GM12878 (cell line): ENCODE results near the gene INF2. TPM values are rescaled to one million over a fixed set of nuclear protein-coding genes. Genes with fewer than 3 reads are reported as not detected.

Experiments
- ATAC-seq: fragments of 200-7000 bp; cut with Tn5 transposase; 3 replicates; pipeline ENCODE4 v1.9.1; 2020; ENCODE audit warnings: mild to moderate bottlenecking, moderate library complexity
- BruUV-seq: library from RNA; stranded (reverse); fragments of 400-500 nt; replicated peaks from 2 replicates; lab custom pipeline; 2021; lab: Mats Ljungman, UMichigan
- CTCF ChIA-PET: fragments of 300-600 bp; sonication (Branson Sonifier 250); formaldehyde crosslinking; extraction: SDS; loops from one replicate; lab custom pipeline; 2021; ENCODE audit warnings: inconsistent platforms; lab: Yijun Ruan, JAX
- POLR2A ChIA-PET: fragments of 350-600 bp; formaldehyde crosslinking; extraction: SDS; loops from one replicate; lab custom pipeline; 2021; ENCODE audit warnings: inconsistent platforms; lab: Charles Lee
- RAD21 ChIA-PET: fragments of 300-600 bp; sonication (Branson Sonifier 250); formaldehyde crosslinking; loops from one replicate; lab custom pipeline; 2023; ENCODE audit warnings: antibody characterized with exemption; ENCODE audit not compliant: unreplicated experiment; lab: Charles Lee
- SMC1A ChIA-PET: fragments of 300-600 bp; sonication (Branson Sonifier 250); formaldehyde crosslinking; loops from one replicate; lab custom pipeline; 2023; ENCODE audit not compliant: unreplicated experiment, uncharacterized antibody; lab: Charles Lee
- DNase-seq: peaks from one replicate; pipeline ENCODE4 v3.0.0-alpha.2; 2011; ENCODE audit warnings: low read depth, low spot score
- FAIRE-seq: peaks from 3 replicates; lab custom pipeline; 2011; peaks lifted over from hg19 to GRCh38; lab: Jason Lieb, UNC
- H2AFZ ChIP-seq: 2 replicates; pipeline ENCODE4 v1.6.0; 2011; ENCODE audit warnings: low read depth, low read length, control low read depth; ENCODE audit not compliant: control insufficient read depth
- H3K27ac ChIP-seq: 2 replicates; pipeline ENCODE4 v1.5.1; 2011; ENCODE audit warnings: control low read depth; ENCODE audit not compliant: control insufficient read depth, insufficient read depth
- H3K27me3 ChIP-seq, 2 experiments: replicated peaks in 1 of 2; 2 replicates each; pipeline versions ENCODE4 v1.6.0 to v1.6.1; 2011; ENCODE audit warnings: low read length in 1 of 2; ENCODE audit not compliant: control insufficient read depth in 2 of 2, insufficient read depth in 2 of 2
- H3K36me3 ChIP-seq, 2 experiments: 2 replicates each; pipeline ENCODE4 v1.5.1; 2011; ENCODE audit warnings: low read length in 1 of 2; ENCODE audit not compliant: control insufficient read depth in 2 of 2, insufficient read depth in 2 of 2
- H3K4me1 ChIP-seq: 2 replicates; pipeline ENCODE4 v1.6.1; 2011; ENCODE audit warnings: mild to moderate bottlenecking, low read length, moderate library complexity, mixed read lengths; ENCODE audit not compliant: control insufficient read depth, insufficient read depth
- H3K4me2 ChIP-seq: 2 replicates; pipeline ENCODE4 v1.6.0; 2011; ENCODE audit warnings: control low read depth; ENCODE audit not compliant: control insufficient read depth, insufficient read depth
- H3K4me3 ChIP-seq: fragments of 200-600 bp; sonication (generic); 2 replicates; pipeline ENCODE4 v1.5.1; 2016
- H3K79me2 ChIP-seq: 2 replicates; pipeline ENCODE4 v1.6.0; 2011; ENCODE audit warnings: low read length; ENCODE audit not compliant: control insufficient read depth, insufficient read depth
- H3K9ac ChIP-seq: 2 replicates; pipeline ENCODE4 v1.8.0; 2011; ENCODE audit warnings: low read length, control low read depth, mixed read lengths; ENCODE audit not compliant: control insufficient read depth, insufficient read depth
- H3K9me3 ChIP-seq: replicated peaks from 3 replicates; pipeline ENCODE4 v1.5.1; 2011; ENCODE audit warnings: mild to moderate bottlenecking, low read length; ENCODE audit not compliant: control insufficient read depth, insufficient read depth
- H4K20me1 ChIP-seq: 2 replicates; pipeline ENCODE4 v1.6.0; 2011; ENCODE audit not compliant: control insufficient read depth, insufficient read depth
- BHLHE40 ChIP-seq, 2 experiments: fragments of 450-650 bp in 1 of 2; IDR thresholded peaks; 2 replicates each; pipeline ENCODE4 v1.6.1; 2011 to 2017; ENCODE audit warnings: low read depth in 2 of 2, borderline replicate concordance in 1 of 2, improper control_type of control experiment in 1 of 2, low read length in 1 of 2, mild to moderate bottlenecking in 1 of 2
- CEBPB ChIP-seq, 2 experiments: fragments of 150-350 bp in 1 of 2; IDR thresholded peaks; 2 replicates each; pipeline ENCODE4 v1.6.1; 2012 to 2014; ENCODE audit warnings: low read depth in 2 of 2, low read length in 2 of 2, borderline replicate concordance in 1 of 2, inconsistent platforms in 1 of 2
- E2F8 ChIP-seq: fragments of 450-650 bp; IDR thresholded peaks from 2 replicates; pipeline ENCODE4 v1.6.1; 2018; ENCODE audit warnings: mild to moderate bottlenecking, low read depth, moderate library complexity; ENCODE audit not compliant: partially characterized antibody
- FOXM1 ChIP-seq: IDR thresholded peaks from 2 replicates; pipeline ENCODE4 v1.6.1; 2012; ENCODE audit warnings: low read depth, mild to moderate bottlenecking, inconsistent platforms, low read length, moderate library complexity
- GATAD2B ChIP-seq: fragments of 450-650 bp; conservative IDR thresholded peaks from 2 replicates; pipeline ENCODE4 v1.6.1; 2017; ENCODE audit warnings: low read depth, mild to moderate bottlenecking, moderate library complexity
- HDGF ChIP-seq: fragments of 450-650 bp; IDR thresholded peaks from 2 replicates; pipeline ENCODE4 v1.6.1; 2016; ENCODE audit warnings: antibody characterized with exemption
- PBX3 ChIP-seq: IDR thresholded peaks from 2 replicates; pipeline ENCODE4 v1.6.1; 2011; ENCODE audit warnings: mild to moderate bottlenecking, low read depth, low read length, moderate library complexity; ENCODE audit not compliant: insufficient replicate concordance
- RCOR1 ChIP-seq: conservative IDR thresholded peaks from 2 replicates; pipeline ENCODE4 v1.6.1; 2012; ENCODE audit warnings: low read depth, low read length, improper control_type of control experiment
- TAF1 ChIP-seq: IDR thresholded peaks from 2 replicates; pipeline ENCODE4 v1.6.1; 2011; ENCODE audit warnings: mild to moderate bottlenecking, low read depth, low read length, borderline replicate concordance
- WGBS: methylation state at CpG from one replicate; pipeline ENCODE4 v1.1.6; 2016; ENCODE audit warnings: low lambda C conversion rate; ENCODE audit not compliant: insufficient replicate concordance, insufficient coverage; ENCODE audit errors: missing lambda C conversion rate; 5-methylcytosine and 5-hydroxymethylcytosine counted together
- in situ Hi-C: fragments of 300-500 bp; cut with MboI; formaldehyde crosslinking; loops from 9 replicates; pipeline ENCODE4 v1.14.3; 2018; ENCODE audit warnings: mixed read lengths
- intact Hi-C: fragments of 100-400 bp; cut with micrococcal nuclease; formaldehyde crosslinking; loops from one replicate; pipeline ENCODE4 v1.14.2; 2022; ENCODE audit not compliant: unreplicated experiment
- polyA plus RNA-seq, 11 experiments: library from polyadenylated mRNA; depleted of rRNA in 4 of 11; unstranded in 6 of 11; stranded (reverse) in 5 of 11; fragments of >200 nt; fragmentation: Nextera tagmentation in 4 of 11; fragmentation: Illumina TruSeq in 1 of 11; extraction: Ambion mirVana in 4 of 11; extraction: Trizol in 1 of 11; gene quantifications; 1 replicate in 1 of 11; 2 replicates in 10 of 11; pipeline versions ENCODE4 v1.2.1 to v1.2.3, GENCODE V29; 2011 to 2016; ENCODE audit warnings: inconsistent platforms in 2 of 11, missing spikeins in 2 of 11, low read depth in 1 of 11
- total RNA-seq, 4 experiments: library from RNA; depleted of rRNA in 3 of 4; stranded (reverse); fragments of >200 nt in 3 of 4; fragmentation: Illumina TruSeq in 1 of 4; extraction: Trizol in 1 of 4; gene quantifications; 2 replicates each; pipeline versions ENCODE4 v1.2.1 to v1.2.3, GENCODE V29; 2013 to 2021

The INF2 gene
- total and polyA plus RNA-seq, 10 of the 15 experiments (the other 5 are each of a cell fraction or from before 2014, with no cell fraction given): 0.72 to 43.2 (median 8.3) TPM

- TF ChIP-seq E2F8: no peak
- TF ChIP-seq, all 136 proteins: peak for 2
Measured at GRCh38 chr14:104705340-104706047, 16.1 kb downstream of the INF2 start (continued).

GRCh38 chr14:104706733-104707607 is 17.6 kb downstream of the INF2 start:
- Histone ChIP-seq H3K36me3 (peaks cover 2 to 3% of the 10 kb centered on the region in 2 experiments; a peak in 3 of 4 replicates), H3K27me3 (no peaks in the 10 kb centered on the region), H3K9ac (no peak overlapping the region), H2AFZ (no peak overlapping the region)
- in situ Hi-C loops: no loop called here
- no peak for DNase-seq
- FAIRE-seq: no peak
- BruUV-seq: no TSS peak
- RAD21 ChIA-PET: interaction anchor here (1.4 kb wide), 1 partner anchor 49 kb away, joined by 3 read pairs; no protein-coding TSS in a partner anchor
- TF ChIP-seq PBX3: no peak
- no peak for TF ChIP-seq CEBPB (IDR thresholded peaks at IDR 0.05; ENCODE audit: borderline replicate concordance in 1 of 2, low read depth in 2 of 2, low read length in 2 of 2)
- TF ChIP-seq FOXM1: no peak
- no peak for TF ChIP-seq TAF1
- no peak for TF ChIP-seq HDGF
- no peak for TF ChIP-seq GATAD2B
- no peak for TF ChIP-seq RCOR1
- TF ChIP-seq BHLHE40 (IDR thresholded peaks at IDR 0.05; ENCODE audit: borderline replicate concordance in 1 of 2, low read depth in 2 of 2, low read length in 1 of 2): no peak
- TF ChIP-seq, all 136 proteins: peak for 0
- 78% methylated on average over 26 of the region's 28 CpGs for WGBS
- H3K4me2 ChIP-seq: no peak overlapping the region
- H3K4me3 ChIP-seq: no peak overlapping the region
- no peaks in the 10 kb centered on the region for H3K4me1 ChIP-seq
- no peaks in the 10 kb centered on the region for H3K79me2 ChIP-seq
- no peaks in the 10 kb centered on the region for H4K20me1 ChIP-seq
- no peak overlapping the region for H3K27ac ChIP-seq
- SMC1A ChIA-PET: no interaction called here
- POLR2A ChIA-PET: no interaction called here
- intact Hi-C loops: no loop called here
- CTCF ChIA-PET: interaction anchor here (0.8 kb wide), 2 partner anchors 41 to 59 kb away, joined by 3 to 4 read pairs; no protein-coding TSS in a partner anchor
- ATAC-seq: no peak
- no peaks in the 10 kb centered on the region for H3K9me3 ChIP-seq
